ENCODE results near the gene RAI1.

The RAI1 gene

GRCh38 chr17:17856386-17856785 is 175.1 kb downstream of the RAI1 start:
- TF ChIP-seq, protein P1, sequence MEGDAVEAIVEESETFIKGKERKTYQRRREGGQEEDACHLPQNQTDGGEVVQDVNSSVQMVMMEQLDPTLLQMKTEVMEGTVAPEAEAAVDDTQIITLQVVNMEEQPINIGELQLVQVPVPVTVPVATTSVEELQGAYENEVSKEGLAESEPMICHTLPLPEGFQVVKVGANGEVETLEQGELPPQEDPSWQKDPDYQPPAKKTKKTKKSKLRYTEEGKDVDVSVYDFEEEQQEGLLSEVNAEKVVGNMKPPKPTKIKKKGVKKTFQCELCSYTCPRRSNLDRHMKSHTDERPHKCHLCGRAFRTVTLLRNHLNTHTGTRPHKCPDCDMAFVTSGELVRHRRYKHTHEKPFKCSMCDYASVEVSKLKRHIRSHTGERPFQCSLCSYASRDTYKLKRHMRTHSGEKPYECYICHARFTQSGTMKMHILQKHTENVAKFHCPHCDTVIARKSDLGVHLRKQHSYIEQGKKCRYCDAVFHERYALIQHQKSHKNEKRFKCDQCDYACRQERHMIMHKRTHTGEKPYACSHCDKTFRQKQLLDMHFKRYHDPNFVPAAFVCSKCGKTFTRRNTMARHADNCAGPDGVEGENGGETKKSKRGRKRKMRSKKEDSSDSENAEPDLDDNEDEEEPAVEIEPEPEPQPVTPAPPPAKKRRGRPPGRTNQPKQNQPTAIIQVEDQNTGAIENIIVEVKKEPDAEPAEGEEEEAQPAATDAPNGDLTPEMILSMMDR (IDR thresholded peaks at IDR 0.05; ENCODE audit: insufficient read depth, low read depth, low read length, missing control alignments): no peak
- no peak for DNase-seq (ENCODE audit: low read depth)
- no peak overlapping the region for H3K4me3 ChIP-seq (ENCODE audit: low read depth, low read length)

GRCh38 chr17:17857496-17857895 is 176.2 kb downstream of the RAI1 start:
- DNase-seq (ENCODE audit: low read depth): no peak
- TF ChIP-seq, protein P1 (IDR thresholded peaks at IDR 0.05; ENCODE audit: insufficient read depth, low read depth, low read length, missing control alignments): no peak
- H3K4me3 ChIP-seq (ENCODE audit: low read depth, low read length): no peak overlapping the region

DNA sequence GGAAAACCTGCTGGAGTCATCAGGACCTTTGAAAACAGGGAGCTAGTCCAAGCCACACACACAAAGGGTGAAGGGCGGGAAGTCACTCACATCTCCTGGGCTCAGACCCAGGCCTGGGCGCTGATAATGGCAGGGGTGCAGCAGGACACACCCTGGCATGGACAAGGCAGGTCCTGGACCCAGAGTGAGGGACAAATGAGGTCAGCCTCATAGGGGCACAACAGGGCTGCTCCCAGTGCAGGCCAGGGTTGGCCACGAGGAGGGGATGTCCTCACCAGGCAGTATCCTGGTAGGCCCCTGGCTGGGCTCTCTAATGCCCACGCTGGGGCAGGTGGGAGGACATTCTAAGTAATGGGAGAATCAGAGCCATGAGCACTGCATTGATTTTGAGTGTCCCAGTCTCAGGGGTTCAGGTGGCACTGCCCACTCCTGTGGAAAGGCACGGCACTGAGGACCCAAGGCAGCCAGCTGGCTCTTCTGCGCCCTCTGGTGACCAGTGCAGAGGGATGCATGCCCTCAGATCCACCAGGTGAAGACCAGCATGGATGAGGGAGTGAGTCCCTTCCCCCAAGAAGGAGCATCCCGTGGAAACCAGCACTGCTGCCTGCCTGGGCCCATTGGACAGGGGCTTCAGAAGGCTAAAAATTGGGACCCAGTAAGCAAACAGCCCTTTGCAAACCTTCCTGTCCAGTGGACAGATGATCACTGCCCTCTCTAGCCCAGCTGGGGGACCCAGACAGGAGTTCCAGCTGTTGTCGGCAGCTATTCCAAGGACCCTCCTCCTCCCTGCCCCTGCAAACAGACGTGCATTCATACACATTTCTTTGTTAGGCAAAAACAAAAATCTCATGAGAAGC is 178.9 kb downstream of the RAI1 start:
- TF ChIP-seq, protein P1 (IDR thresholded peaks at IDR 0.05; ENCODE audit: insufficient read depth, low read depth, low read length, missing control alignments): peak; percentile 99
- H3K4me3 ChIP-seq (ENCODE audit: low read depth, low read length): no peak overlapping the region
- DNase-seq (ENCODE audit: low read depth): peak; percentile 69

DNA sequence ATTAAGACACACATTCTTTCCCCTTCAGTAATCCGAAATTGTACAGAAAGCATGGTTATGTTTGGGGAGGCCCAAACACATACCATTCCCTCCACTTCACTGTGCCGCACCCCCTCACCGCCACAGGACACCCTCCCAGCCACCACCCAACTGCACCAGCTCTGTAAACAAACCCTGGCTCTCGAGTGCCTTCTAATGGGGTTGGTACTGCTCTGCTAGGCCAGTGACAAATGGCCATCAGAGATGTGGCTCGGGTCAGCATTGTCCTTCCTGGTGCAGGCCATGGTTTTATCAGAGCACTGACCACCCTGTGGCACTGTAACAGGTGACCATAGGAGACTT is 179.5 kb downstream of the RAI1 start:
- no peak overlapping the region for H3K4me3 ChIP-seq (ENCODE audit: low read depth, low read length)
- no peak for DNase-seq (ENCODE audit: low read depth)
- TF ChIP-seq, protein P1 (IDR thresholded peaks at IDR 0.05; ENCODE audit: insufficient read depth, low read depth, low read length, missing control alignments): no peak

Data from GM12865 (cell line).